GM12864 (cell line): ENCODE measurements around the gene IKBIP.

ENCODE experiments used
- DNase-seq: peaks from one replicate; pipeline ENCODE4 v3.0.0-alpha.2; 2011; ENCODE audit warnings: low read depth
- H3K4me3 ChIP-seq: 2 replicates; pipeline ENCODE4 v1.5.1; 2011; ENCODE audit warnings: mild to moderate bottlenecking, low read depth, low read length, control low read depth
- CTCF ChIP-seq: IDR thresholded peaks from 2 replicates; pipeline ENCODE4 v1.5.1; 2011; ENCODE audit warnings: low read depth, mild to moderate bottlenecking, moderate library complexity, low read length, control low read depth, inconsistent platforms; ENCODE audit errors: missing control alignments

IKBIP gene

GRCh38 chr12:98638009-98638408 lies 6.6 kb downstream of the IKBIP start:
- DNase-seq, result no peak
- no peak for TF ChIP-seq CTCF
- no peak overlapping the region for H3K4me3 ChIP-seq

GRCh38 chr12:98637068-98637467 lies 7.5 kb downstream of the IKBIP start:
- H3K4me3 ChIP-seq, result no peak overlapping the region
- TF ChIP-seq CTCF, result no peak
- no peak for DNase-seq

GRCh38 chr12:98635657-98636323 lies 8.8 kb downstream of the IKBIP start:
- no peak overlapping the region for H3K4me3 ChIP-seq
- DNase-seq, result no peak
- no peak for TF ChIP-seq CTCF

GRCh38 chr12:98618952-98619351 lies 25.6 kb downstream of the IKBIP start:
- DNase-seq, result no peak
- H3K4me3 ChIP-seq, result no peak overlapping the region
- TF ChIP-seq CTCF, result no peak

GRCh38 chr12:98612696-98613334 lies 31.8 kb downstream of the IKBIP start:
- no peak overlapping the region for H3K4me3 ChIP-seq
- TF ChIP-seq CTCF, result no peak
- no peak for DNase-seq

GRCh38 chr12:98610596-98610995 lies 34.0 kb downstream of the IKBIP start:
- no peak overlapping the region for H3K4me3 ChIP-seq
- DNase-seq, result no peak
- no peak for TF ChIP-seq CTCF

GRCh38 chr12:98606359-98606988 lies 38.1 kb downstream of the IKBIP start:
- no peak overlapping the region for H3K4me3 ChIP-seq
- TF ChIP-seq CTCF, result no peak
- DNase-seq, result no peak
